ENCODE data around the gene SCAF1.
"Not testable (repeated sequence)": the region's sequence is repeated elsewhere in the genome, so short reads cannot be mapped to it uniquely, and the experiment has no call there.

SCAF1 gene

GRCh38 chr19:49632576-49632975, 9.4 kb upstream of the SCAF1 start:
- Histone ChIP-seq H3K27me3 (ENCODE audit: insufficient read depth, poor library complexity, severe bottlenecking) (no peaks in the 10 kb centered on the region), H3K27ac (replicated peaks) (no peak overlapping the region), H3K4me3 (replicated peaks; ENCODE audit: insufficient read depth, low read length) (no peak overlapping the region)
- TF ChIP-seq GABPA (IDR thresholded peaks at IDR 0.05; ENCODE audit: low read depth) (no peak), CTCF (IDR thresholded peaks at IDR 0.05; ENCODE audit: insufficient read depth, low read length) (no peak), SPI1 (IDR thresholded peaks at IDR 0.05; ENCODE audit: borderline replicate concordance, low read depth) (no peak), POLR2AphosphoS5 (IDR thresholded peaks at IDR 0.05; ENCODE audit: low read depth) (no peak)
- TF ChIP-seq, protein P1, sequence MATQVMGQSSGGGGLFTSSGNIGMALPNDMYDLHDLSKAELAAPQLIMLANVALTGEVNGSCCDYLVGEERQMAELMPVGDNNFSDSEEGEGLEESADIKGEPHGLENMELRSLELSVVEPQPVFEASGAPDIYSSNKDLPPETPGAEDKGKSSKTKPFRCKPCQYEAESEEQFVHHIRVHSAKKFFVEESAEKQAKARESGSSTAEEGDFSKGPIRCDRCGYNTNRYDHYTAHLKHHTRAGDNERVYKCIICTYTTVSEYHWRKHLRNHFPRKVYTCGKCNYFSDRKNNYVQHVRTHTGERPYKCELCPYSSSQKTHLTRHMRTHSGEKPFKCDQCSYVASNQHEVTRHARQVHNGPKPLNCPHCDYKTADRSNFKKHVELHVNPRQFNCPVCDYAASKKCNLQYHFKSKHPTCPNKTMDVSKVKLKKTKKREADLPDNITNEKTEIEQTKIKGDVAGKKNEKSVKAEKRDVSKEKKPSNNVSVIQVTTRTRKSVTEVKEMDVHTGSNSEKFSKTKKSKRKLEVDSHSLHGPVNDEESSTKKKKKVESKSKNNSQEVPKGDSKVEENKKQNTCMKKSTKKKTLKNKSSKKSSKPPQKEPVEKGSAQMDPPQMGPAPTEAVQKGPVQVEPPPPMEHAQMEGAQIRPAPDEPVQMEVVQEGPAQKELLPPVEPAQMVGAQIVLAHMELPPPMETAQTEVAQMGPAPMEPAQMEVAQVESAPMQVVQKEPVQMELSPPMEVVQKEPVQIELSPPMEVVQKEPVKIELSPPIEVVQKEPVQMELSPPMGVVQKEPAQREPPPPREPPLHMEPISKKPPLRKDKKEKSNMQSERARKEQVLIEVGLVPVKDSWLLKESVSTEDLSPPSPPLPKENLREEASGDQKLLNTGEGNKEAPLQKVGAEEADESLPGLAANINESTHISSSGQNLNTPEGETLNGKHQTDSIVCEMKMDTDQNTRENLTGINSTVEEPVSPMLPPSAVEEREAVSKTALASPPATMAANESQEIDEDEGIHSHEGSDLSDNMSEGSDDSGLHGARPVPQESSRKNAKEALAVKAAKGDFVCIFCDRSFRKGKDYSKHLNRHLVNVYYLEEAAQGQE (IDR thresholded peaks at IDR 0.05; ENCODE audit: insufficient replicate concordance, low read depth): no peak
- DNase-seq (ENCODE audit: low read depth in 1 of 2, low spot score in 1 of 2): no peak

DNA sequence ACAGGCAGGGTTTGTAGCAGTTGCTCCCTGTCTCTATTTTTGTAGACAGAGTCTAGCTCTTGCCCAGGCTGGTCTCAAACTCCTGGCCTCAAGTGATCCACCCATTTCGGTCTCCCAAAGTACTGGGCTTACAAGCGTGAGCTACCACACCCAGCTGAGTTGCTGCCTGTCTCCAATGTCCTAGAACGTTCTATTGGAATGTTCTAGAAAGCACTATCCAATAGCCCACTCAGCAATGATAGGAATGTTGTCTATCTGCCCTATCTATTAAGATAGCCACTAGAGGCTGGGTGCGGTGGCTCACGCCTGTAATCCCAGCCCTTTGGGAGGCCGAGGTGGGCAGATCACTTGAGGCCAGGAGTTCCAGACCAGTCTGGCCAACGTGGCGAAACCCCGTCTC, 8.7 kb upstream of the SCAF1 start:
- not testable (repeated sequence) for DNase-seq (ENCODE audit: low read depth in 1 of 2, low spot score in 1 of 2); H3K27ac ChIP-seq (replicated peaks); H3K4me3 ChIP-seq (replicated peaks; ENCODE audit: insufficient read depth, low read length); H3K27me3 ChIP-seq (ENCODE audit: insufficient read depth, poor library complexity, severe bottlenecking)

DNA sequence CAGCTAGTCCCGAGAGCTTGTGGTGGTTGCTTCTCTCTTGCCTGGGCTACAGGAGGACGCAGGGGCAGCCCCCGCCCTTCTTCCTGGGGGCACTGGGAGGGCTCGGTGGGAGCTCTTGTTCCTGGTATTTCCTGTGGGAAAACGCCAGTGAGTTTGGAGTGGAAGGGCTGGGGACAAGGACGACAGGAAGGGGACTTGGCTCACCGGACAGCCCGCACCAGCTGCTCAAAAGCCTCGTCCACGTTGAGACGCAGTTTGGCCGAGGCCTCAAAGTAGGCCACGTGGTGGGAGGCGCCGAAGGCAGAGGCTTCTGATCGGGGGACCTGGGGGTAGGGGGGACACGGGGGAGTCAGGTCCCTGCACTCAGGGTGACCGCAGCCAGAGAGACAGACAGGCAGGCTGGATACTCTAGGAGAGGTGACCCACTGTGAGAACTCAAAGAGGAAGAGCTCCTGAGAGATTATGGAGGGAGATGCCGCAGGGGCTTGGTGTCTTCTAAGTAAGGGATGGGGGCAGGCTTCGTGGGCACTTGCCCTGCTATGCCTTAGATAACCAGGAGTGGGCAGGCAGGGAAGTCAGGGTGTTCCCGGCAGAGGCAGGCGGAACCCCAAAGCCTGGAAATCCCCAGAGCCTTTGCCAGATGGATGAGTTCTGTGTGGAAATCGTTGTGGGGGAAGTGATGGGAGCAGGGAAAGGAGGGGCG, 6.3 kb upstream of the SCAF1 start:
- H3K27me3 ChIP-seq (ENCODE audit: insufficient read depth, poor library complexity, severe bottlenecking): no peaks in the 10 kb centered on the region
- H3K27ac ChIP-seq (replicated peaks): no peak overlapping the region
- no peak for TF ChIP-seq GABPA (IDR thresholded peaks at IDR 0.05; ENCODE audit: low read depth)
- no peak for TF ChIP-seq POLR2AphosphoS5 (IDR thresholded peaks at IDR 0.05; ENCODE audit: low read depth)
- TF ChIP-seq, protein P1 (IDR thresholded peaks at IDR 0.05; ENCODE audit: insufficient replicate concordance, low read depth): no peak
- TF ChIP-seq SPI1 (IDR thresholded peaks at IDR 0.05; ENCODE audit: borderline replicate concordance, low read depth): no peak
- no peak for TF ChIP-seq CTCF (IDR thresholded peaks at IDR 0.05; ENCODE audit: insufficient read depth, low read length)
- no peak for DNase-seq (ENCODE audit: low read depth in 1 of 2, low spot score in 1 of 2)
- no peak overlapping the region for H3K4me3 ChIP-seq (replicated peaks; ENCODE audit: insufficient read depth, low read length)

DNA sequence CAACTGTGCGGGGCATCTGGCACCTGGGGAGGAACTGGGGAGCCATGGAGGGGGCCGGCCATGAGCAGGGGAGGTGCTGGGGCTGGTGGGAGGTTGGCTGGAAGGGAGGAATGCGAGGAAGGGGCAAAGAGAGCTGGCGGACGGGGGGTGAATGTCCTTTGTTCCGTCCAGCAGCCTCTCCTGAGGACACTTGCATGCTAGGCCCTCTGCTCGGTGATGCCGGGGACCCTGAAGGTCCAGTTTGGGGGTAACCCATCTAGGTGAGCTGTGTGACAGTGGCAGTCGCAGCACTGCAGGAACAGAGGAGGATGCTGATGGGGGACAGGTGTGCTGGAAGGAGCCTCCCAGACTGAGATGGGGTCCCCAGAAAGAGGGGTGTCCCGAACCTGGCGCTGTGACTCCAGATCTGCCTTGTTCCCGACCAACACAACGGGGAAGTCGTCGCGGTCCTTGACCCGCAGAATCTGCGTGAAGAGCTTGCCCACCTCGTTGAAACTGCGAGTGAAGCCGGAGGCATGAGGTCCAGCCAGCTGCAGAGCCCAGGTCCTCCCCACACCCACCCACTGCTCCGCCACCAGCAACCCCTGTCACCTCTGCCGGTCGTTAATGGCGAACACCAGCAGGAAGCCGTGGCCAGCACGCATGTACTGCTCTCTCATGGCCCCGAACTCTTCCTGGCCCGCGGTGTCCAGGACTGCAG, 5.6 kb upstream of the SCAF1 start:
- Histone ChIP-seq H3K27me3 (ENCODE audit: insufficient read depth, poor library complexity, severe bottlenecking) (no peaks in the 10 kb centered on the region), H3K4me3 (replicated peaks; ENCODE audit: insufficient read depth, low read length) (no peak overlapping the region), H3K27ac (replicated peaks) (no peak overlapping the region)
- TF ChIP-seq SPI1 (IDR thresholded peaks at IDR 0.05; ENCODE audit: borderline replicate concordance, low read depth) (no peak), CTCF (IDR thresholded peaks at IDR 0.05; ENCODE audit: insufficient read depth, low read length) (no peak), GABPA (IDR thresholded peaks at IDR 0.05; ENCODE audit: low read depth) (no peak), POLR2AphosphoS5 (IDR thresholded peaks at IDR 0.05; ENCODE audit: low read depth) (no peak)
- TF ChIP-seq, protein P1 (IDR thresholded peaks at IDR 0.05; ENCODE audit: insufficient replicate concordance, low read depth): no peak
- DNase-seq (ENCODE audit: low read depth in 1 of 2, low spot score in 1 of 2): no peak
